WTC11 (cell line): ENCODE data around the gene PHLPP2. TPM values are rescaled to one million over a fixed set of nuclear protein-coding genes. Genes with fewer than 3 reads are reported as not detected.

Experiments
- ATAC-seq: fragments of 200-7000 bp; cut with Tn5 transposase; 2 replicates; pipeline ENCODE4 v1.10.0; 2021; ENCODE audit warnings: mild to moderate bottlenecking, moderate library complexity
- CTCF ChIA-PET: fragments of 300-600 bp; sonication (Branson Sonifier 250); formaldehyde crosslinking; loops from one replicate; lab custom pipeline; 2021; ENCODE audit warnings: antibody characterized with exemption; lab: Charles Lee
- POLR2A ChIA-PET: fragments of 350-600 bp; sonication (Branson Sonifier 250); formaldehyde crosslinking; loops from one replicate; lab custom pipeline; 2021; ENCODE audit warnings: antibody characterized with exemption; lab: Charles Lee
- DNase-seq: peaks from one replicate; pipeline ENCODE4 v3.0.0; 2021; ENCODE audit warnings: low spot score
- H3K27ac Mint-ChIP-seq: 2 replicates; pipeline ENCODE4 v1.8.0; 2021; ENCODE audit warnings: mixed read lengths
- H3K27me3 Mint-ChIP-seq: 2 replicates; pipeline ENCODE4 v1.8.0; 2021; ENCODE audit warnings: low read depth, mild to moderate bottlenecking, moderate library complexity, mixed read lengths
- H3K36me3 Mint-ChIP-seq: 2 replicates; pipeline ENCODE4 v1.8.0; 2021; ENCODE audit warnings: mixed read lengths
- H3K4me1 Mint-ChIP-seq: 2 replicates; pipeline ENCODE4 v1.8.0; 2022; ENCODE audit warnings: mixed read lengths
- H3K4me3 Mint-ChIP-seq: 2 replicates; pipeline ENCODE4 v1.8.0; 2021; ENCODE audit warnings: mild to moderate bottlenecking, moderate library complexity, mixed read lengths
- H3K9me3 Mint-ChIP-seq: 2 replicates; pipeline ENCODE4 v1.8.0; 2021; ENCODE audit warnings: mixed read lengths
- AR ChIP-seq: fragments of 250-450 bp; sonication (Bioruptor Pico); IDR thresholded peaks from 2 replicates; pipeline ENCODE4 v1.9.0; 2021; ENCODE audit warnings: mild to moderate bottlenecking
- ARID4B ChIP-seq: sonication (generic); formaldehyde crosslinking; IDR thresholded peaks from 2 replicates; pipeline ENCODE4 v1.8.0; 2023; ENCODE audit warnings: missing genetic modification reagents, mild to moderate bottlenecking, borderline replicate concordance
- CBFB ChIP-seq: sonication (generic); formaldehyde crosslinking; IDR thresholded peaks from 2 replicates; pipeline ENCODE4 v1.8.1; 2022; ENCODE audit warnings: mild to moderate bottlenecking, low read depth, missing genetic modification reagents
- CREB1 ChIP-seq: sonication (generic); formaldehyde crosslinking; IDR thresholded peaks from 2 replicates; pipeline ENCODE4 v1.8.0; 2023; ENCODE audit warnings: mild to moderate bottlenecking, missing genetic modification reagents
- ETV6 ChIP-seq: sonication (generic); formaldehyde crosslinking; IDR thresholded peaks from 2 replicates; pipeline ENCODE4 v1.8.1; 2022; ENCODE audit warnings: mild to moderate bottlenecking, missing genetic modification reagents
- GTF2I ChIP-seq: fragments of 250-450 bp; sonication (Bioruptor Pico); conservative IDR thresholded peaks from 2 replicates; pipeline ENCODE4 v1.4.0; 2021; ENCODE audit warnings: mild to moderate bottlenecking
- HMGXB4 ChIP-seq: sonication (generic); formaldehyde crosslinking; IDR thresholded peaks from 2 replicates; pipeline ENCODE4 v1.8.1; 2023; ENCODE audit warnings: mild to moderate bottlenecking, moderate library complexity, missing genetic modification reagents
- JAZF1 ChIP-seq: fragments of 250-450 bp; sonication (Bioruptor Pico); IDR thresholded peaks from 2 replicates; pipeline ENCODE4 v1.9.0; 2021; ENCODE audit warnings: moderate library complexity, mild to moderate bottlenecking, inconsistent platforms
- MAX ChIP-seq: sonication (generic); formaldehyde crosslinking; IDR thresholded peaks from 2 replicates; pipeline ENCODE4 v1.8.0; 2022; ENCODE audit warnings: mild to moderate bottlenecking, missing genetic modification reagents
- NR3C1 ChIP-seq: sonication (generic); formaldehyde crosslinking; conservative IDR thresholded peaks from 2 replicates; pipeline ENCODE4 v1.8.1; 2023; ENCODE audit warnings: low read depth, mild to moderate bottlenecking, missing genetic modification reagents
- PRRX2 ChIP-seq: fragments of 250-450 bp; sonication (Bioruptor Pico); IDR thresholded peaks from 2 replicates; pipeline ENCODE4 v1.8.0; 2021; ENCODE audit warnings: mild to moderate bottlenecking
- RORB ChIP-seq: fragments of 250-450 bp; sonication (Bioruptor Pico); IDR thresholded peaks from 2 replicates; pipeline ENCODE4 v1.9.0; 2021; ENCODE audit warnings: mild to moderate bottlenecking
- SP1 ChIP-seq: sonication (generic); formaldehyde crosslinking; conservative IDR thresholded peaks from 2 replicates; pipeline ENCODE4 v1.8.1; 2022; ENCODE audit warnings: missing genetic modification reagents
- USF2 ChIP-seq: sonication (generic); formaldehyde crosslinking; IDR thresholded peaks from 2 replicates; pipeline ENCODE4 v1.8.1; 2023; ENCODE audit warnings: mild to moderate bottlenecking, missing genetic modification reagents, moderate library complexity
- ZNF121 ChIP-seq: sonication (generic); formaldehyde crosslinking; IDR thresholded peaks from 2 replicates; pipeline ENCODE4 v1.8.0; 2023; ENCODE audit warnings: missing genetic modification reagents
- ZNF317 ChIP-seq: sonication (generic); formaldehyde crosslinking; IDR thresholded peaks from 2 replicates; pipeline ENCODE4 v1.8.1; 2023; ENCODE audit warnings: low read depth, mild to moderate bottlenecking, moderate library complexity, missing genetic modification reagents, borderline replicate concordance
- ZNF423 ChIP-seq: fragments of 250-450 bp; sonication (Bioruptor Pico); IDR thresholded peaks from 2 replicates; pipeline ENCODE4 v2.1.2; 2022; ENCODE audit warnings: mild to moderate bottlenecking, moderate library complexity
- total RNA-seq: library from RNA; stranded (reverse); gene quantifications from 3 replicates; pipeline ENCODE4 v1.2.3, GENCODE V29; 2021

PHLPP2 gene
- total RNA-seq, 1 experiment from 2014 or later: 29.3 TPM

- DNase-seq: no peak
- ATAC-seq: peak; percentile 81
- ChIA-PET CTCF (interaction anchor here (2.4 kb wide), 1 partner anchor 34 kb away, joined by 13 read pairs; no protein-coding TSS in a partner anchor), POLR2A (no interaction called here)
- Mint-ChIP-seq H3K36me3 (peaks cover 33% of the 10 kb centered on the region), H3K27ac (0 out of 2 replicates have a peak overlapping the region, but pooled peaks have one; percentile 2), H3K4me1 (peaks cover 6% of the 10 kb centered on the region), H3K4me3 (no peak overlapping the region), H3K27me3 (no peaks in the 10 kb centered on the region), H3K9me3 (no peaks in the 10 kb centered on the region)
- TF ChIP-seq HMGXB4 (no peak), JAZF1 (CRISPR knock-in tag) (no peak), PRRX2 (no peak), RORB (CRISPR knock-in tag) (no peak), USF2 (CRISPR knock-in tag) (no peak), ZNF121 (CRISPR knock-in tag) (no peak), ZNF317 (CRISPR knock-in tag) (no peak)
Measured at GRCh38 chr16:71645450-71645849, 79.1 kb downstream of the PHLPP2 start.

- CTCF ChIA-PET: interaction anchor here (0.9 to 2.8 kb wide), 3 partner anchors 9 to 73 kb away, joined by 5 to 18 read pairs (median 10); no protein-coding TSS in a partner anchor
- POLR2A ChIA-PET: no interaction called here
- ATAC-seq (peak; percentile 81), DNase-seq (peak; percentile 38)
- peaks cover 46% of the 10 kb centered on the region for H3K36me3 Mint-ChIP-seq
- TF ChIP-seq GTF2I (no peak), ZNF423 (peak; percentile 49; the same call in 1 of the 2 replicates), CREB1 (CRISPR knock-in tag) (no peak), HMGXB4 (no peak)
- TF ChIP-seq, all 79 proteins: peak for 1
- Mint-ChIP-seq H3K27ac (peak overlapping the region; percentile 32), H3K9me3 (no peaks in the 10 kb centered on the region), H3K27me3 (no peaks in the 10 kb centered on the region), H3K4me3 (no peak overlapping the region), H3K4me1 (peaks cover 18% of the 10 kb centered on the region)
Measured at GRCh38 chr16:71637398-71637797, 87.1 kb downstream of the PHLPP2 start.

- ChIA-PET CTCF (no interaction called here), POLR2A (no interaction called here)
- DNase-seq (no peak), ATAC-seq (no peak)
- H3K9me3 Mint-ChIP-seq: no peaks in the 10 kb centered on the region
- no peak overlapping the region for H3K4me3 Mint-ChIP-seq
- H3K4me1 Mint-ChIP-seq: peaks cover 18% of the 10 kb centered on the region
- H3K27me3 Mint-ChIP-seq: no peaks in the 10 kb centered on the region
- TF ChIP-seq SP1 (no peak), CBFB (no peak)
- TF ChIP-seq, all 79 proteins: peak for 0
- peaks cover 54% of the 10 kb centered on the region for H3K36me3 Mint-ChIP-seq
- H3K27ac Mint-ChIP-seq: peak overlapping the region; percentile 19; the same call in 1 of the 2 replicates
Measured at GRCh38 chr16:71635632-71636031, 88.9 kb downstream of the PHLPP2 start.

- peaks cover 29% of the 10 kb centered on the region for H3K4me1 Mint-ChIP-seq
- no peak for TF ChIP-seq ETV6 (CRISPR knock-in tag)
- no peak for TF ChIP-seq AR (CRISPR knock-in tag)
- no peak for TF ChIP-seq MAX
- no peak for TF ChIP-seq ARID4B (CRISPR knock-in tag)
- no peak for TF ChIP-seq NR3C1 (CRISPR knock-in tag)
Measured at GRCh38 chr16:71631776-71632175, 92.7 kb downstream of the PHLPP2 start.

More at GRCh38 chr16:71631776-71632175, 92.7 kb downstream of the PHLPP2 start:
- DNase-seq (no peak), ATAC-seq (no peak)
- Mint-ChIP-seq H3K9me3 (no peaks in the 10 kb centered on the region), H3K27me3 (no peaks in the 10 kb centered on the region), H3K27ac (no peak overlapping the region), H3K4me3 (no peak overlapping the region), H3K36me3 (peaks cover 59% of the 10 kb centered on the region)
- ChIA-PET POLR2A (no interaction called here), CTCF (interaction anchor here (1.3 kb wide), 1 partner anchor 20 kb away, joined by 4 read pairs; no protein-coding TSS in a partner anchor)
